Stimulated activated CD8-positive, alpha-beta memory T cell treated with anti-CD3 and anti-CD28 coated beads, Interleukin-12 subunit alpha, Interleukin-12 subunit beta, amount 100 ng/mL, for 1 hour (primary cell): ENCODE data around the gene RGP1.
A peak's percentile ranks its signal among the peaks of the same experiment; 100 is the strongest.

Experiments used
- DNase-seq: peaks from one replicate; pipeline ENCODE4 v3.0.0-alpha.2; 2020; ENCODE audit warnings: low read depth

RGP1 gene

DNA sequence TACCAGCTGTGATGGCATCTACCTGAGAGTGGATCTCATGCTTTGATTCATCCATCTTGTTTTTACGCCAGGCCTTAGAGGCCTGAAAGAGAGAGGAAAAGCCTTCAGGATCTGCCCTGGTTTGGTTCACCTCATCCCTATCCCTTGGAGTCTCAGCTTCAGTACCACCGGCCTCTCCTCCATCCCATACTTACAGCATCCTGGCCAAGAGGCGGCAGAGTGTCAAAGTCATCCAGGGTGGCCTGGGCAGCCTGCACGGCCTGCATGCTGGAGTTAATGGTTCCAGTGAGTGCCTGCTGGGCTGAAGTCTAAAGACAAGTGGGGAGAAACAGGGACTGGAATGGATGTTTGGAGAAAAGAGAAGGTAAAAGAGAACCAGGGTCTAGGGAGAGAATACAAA, 29.5 kb upstream of the RGP1 start:
- no peak for DNase-seq

DNA sequence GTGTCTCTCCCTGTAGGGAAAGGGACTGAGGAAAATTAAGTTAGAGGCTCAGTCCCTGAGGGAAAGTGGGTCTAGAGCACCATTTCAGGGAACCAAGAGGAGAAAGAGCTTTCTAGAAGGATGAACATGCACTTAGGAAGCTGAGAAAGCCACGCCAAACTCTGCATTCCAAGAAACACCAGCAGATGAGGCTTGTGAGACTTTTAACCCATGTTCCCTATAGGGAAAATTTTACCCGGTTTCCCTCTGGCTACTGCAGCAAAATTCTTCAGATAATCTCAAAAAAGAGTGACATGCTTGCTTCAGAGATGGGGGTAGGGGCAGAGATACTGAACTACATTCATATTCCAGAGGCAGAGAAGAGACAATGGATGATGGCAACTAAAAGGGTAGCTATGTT, 25.7 kb upstream of the RGP1 start:
- DNase-seq = no peak

DNA sequence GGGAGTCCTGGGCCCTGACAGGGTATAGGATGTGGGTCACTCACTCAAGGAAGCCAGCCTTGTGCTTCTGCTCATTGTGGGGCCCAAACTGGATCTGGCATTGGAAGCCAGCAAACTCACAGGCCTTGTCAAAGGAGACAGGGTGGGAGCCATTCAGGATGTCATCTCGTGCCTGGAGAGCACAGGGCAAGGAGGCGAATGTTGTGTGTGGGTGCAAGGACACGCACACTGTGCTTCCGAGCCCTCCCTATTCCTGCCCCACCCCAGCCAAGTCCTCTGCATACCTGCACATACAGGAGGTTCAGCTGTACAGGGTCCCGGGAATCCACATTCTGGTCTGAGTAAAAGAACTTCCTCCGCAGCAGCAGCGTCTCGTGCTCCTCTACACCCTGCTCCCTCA, 25.2 kb upstream of the RGP1 start:
- no peak for DNase-seq

DNA sequence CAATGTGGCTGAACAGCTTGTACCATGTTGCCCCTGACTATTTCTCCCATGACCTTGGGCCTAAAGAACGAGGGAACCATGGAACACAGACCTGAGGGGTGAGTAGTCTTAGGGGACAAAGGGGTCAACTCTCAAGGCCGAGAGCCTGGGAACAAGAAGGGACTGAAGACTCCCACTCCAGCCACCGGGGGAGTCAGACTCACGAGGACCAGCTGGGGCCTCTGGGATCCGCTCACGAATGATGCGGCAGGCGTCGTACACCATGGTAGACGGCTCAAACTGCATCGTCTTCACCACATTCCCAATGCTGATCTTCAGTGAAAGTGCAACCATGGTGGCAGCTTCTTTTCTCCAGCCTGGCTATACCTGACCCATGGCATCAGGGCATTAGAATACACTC, 23.7 kb upstream of the RGP1 start:
- DNase-seq = no peak

DNA sequence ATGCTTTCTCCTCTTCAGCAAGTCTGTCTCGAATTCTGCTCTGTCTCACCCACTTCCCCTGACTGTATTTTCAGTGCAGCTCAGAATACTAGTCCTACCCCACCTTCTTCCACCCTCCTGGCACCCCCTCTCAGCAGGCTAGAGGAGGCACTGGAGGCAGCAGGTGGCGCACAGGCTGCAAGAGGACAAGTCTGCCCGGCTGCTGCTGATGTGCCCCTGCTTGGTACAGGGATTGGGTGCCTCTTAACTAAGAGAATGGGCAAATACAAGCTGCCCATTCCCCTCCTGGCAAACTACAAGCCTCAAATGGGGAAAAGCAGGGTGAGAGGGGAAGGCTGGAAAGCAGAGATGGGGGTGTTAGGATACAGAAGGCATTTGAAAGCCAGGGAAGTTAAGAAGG, 22.2 kb upstream of the RGP1 start:
- DNase-seq = no peak

DNA sequence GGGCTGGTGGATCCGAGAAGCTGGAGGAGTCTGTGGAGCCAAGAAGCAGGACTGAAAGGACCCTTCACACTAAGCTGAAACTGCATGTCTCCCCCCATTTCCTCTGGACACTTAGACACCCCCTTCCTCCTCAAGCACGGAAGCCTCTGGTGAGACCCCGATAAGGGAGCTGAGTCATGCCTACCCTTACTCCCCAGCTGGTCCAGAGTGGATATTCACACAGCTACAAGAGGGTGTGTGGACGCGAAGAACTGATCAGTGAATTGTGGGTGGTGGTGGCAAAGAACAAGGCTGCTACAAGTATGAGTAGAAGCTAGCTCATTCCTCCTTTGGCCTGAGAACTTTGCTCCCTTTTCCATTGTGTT, 21.4 kb upstream of the RGP1 start:
- DNase-seq = no peak

DNA sequence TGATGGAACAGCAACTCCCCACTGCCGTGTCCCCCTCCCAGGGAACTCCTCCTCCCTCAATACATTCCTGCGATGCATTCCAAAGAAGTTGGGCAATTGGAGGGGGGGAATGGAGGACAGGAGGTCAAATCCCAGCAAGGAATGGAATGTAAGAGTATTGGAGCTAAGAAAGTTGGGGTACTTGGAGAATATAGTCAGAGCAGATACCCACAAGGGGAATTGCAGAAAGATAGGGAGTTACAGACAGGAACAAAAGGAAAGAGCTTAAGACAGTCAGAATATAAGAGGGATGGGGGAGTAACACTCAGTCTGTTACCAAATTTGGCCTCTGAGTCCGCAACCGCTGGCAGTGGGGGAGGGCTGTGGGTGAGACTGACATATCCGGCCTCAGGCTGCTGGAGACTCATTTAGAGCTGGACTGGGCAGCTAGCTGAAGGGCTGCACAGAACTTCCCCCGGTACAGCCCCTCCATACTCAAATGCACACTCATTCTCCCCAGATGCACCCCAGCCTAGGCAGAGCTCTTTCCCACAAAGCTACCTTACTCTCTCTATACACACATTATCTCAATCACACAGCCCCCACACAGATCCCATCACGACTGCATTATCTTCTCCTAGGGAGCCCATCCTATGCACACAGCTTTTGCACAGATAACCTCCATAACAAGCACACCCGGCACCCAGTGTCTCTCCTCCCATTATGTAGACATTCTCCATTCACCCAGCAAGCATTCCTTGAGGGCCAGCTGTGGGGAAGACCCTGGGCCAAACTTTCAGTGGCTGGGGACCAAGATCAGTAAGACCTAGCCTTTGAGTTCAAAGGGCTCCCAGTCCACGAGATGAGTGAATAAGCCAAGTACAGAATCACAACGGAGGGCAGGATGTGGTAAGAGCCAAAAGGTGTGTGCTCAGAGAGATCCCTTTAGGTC, 20.8 kb upstream of the RGP1 start:
- DNase-seq = no peak

DNA sequence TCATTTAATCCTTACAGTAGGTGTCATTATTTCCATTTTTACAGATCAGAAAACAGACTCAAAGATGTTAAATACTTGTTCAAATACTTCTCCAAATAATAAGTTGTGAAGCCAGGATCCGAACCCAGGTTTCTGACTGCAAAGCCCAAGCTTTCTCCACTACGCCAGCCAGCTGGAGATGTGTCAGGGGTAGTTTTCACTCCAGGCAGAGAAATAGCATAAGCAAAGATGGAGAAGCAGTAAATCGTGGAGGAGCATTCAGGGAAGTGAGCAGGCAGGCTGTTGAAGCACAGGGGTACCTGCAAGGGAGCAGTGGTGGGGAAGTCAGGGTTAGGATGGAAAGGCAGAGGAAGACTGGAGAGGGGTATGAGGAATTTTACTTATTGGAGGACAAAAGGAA, 20.0 kb upstream of the RGP1 start:
- DNase-seq = no peak

DNA sequence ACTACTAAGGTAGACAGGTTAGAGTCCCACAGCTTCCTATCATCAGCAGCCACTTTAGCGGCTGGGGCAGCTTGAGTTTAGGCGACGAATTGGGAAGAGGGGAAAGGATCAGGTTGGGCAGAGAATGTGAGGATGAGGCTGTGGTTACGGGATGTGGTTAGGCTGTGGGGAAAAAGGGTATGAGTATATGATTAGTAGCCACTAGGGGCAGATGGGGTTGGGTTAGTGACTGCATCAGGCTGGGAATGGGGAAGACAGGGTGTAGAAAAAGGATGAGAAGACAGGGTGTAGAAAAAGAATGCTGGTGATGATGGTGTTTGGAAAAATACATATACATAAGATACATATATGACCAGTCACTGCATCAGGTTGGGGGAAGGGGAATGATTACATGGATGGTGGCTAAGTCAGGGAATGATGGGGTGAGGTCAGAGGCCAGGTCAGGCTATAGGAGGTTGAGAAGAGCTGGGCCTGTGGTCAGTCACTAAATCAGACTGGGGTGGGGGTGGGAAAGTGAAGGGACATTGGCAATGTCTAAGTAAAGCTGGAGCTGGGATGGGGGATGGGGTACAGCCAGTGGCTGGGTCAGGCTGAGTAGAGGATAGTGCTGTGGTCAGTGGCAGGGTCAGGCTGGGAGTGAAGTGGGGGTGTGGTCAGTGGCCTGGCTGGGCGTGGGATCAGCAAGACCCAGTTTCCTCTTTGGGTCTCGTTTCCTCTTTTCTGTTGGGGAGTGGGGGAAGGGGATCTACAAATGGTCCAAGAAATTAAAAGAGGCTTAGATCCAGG, 19.2 kb upstream of the RGP1 start:
- no peak for DNase-seq

DNA sequence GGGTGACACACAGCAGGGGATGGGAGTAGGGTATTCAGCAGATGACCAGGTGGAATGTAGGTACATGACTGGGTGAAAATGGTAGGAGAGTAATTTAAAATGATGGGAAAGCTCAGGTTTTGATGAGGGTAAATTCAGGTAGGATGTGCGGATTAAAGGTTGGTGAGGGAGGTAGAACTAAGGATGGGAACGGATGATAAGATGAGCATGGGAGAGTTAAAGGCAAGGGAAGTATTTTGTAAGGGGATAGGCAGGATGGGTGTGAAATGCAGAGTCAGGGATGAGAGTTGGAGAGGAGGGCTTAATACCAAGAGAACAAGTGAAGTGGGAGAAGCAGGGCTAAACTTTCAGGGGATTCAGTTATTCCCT, 18.6 kb upstream of the RGP1 start:
- no peak for DNase-seq

DNA sequence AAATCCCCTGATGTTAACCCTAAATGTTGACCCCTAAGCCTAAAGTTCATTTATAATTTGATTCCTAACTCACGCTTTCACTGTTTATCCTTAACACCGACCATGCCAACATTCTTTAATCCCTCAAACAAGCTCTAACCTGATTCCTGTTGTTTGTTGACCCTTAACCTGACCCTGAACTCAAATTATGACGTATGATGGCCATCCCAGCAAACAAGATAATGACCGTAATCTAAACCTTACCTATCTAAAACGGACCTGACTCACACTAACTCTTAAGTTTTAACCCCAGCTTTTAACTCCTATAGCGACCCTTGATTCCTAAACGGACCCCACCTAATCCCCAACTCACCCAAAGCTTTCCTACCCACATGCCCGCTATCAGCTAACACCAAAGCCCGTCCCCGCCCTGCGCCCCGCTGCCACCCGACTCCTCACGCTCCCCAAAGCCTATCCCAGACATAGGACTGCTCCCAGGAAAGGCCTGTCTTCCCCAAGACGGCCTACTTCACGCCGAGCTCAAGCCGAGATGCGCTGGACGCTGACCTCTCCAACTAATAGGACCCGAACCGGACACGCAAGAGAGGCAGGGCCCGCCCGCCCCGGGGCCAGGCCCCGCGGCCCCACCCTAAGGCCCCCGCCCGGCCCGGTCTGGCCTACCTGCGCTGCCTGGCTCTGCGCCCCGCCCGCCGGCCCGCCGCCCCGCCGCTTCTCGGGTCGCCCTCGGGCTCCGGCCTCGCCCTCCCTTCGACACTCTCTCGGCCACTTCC, 17.5 kb upstream of the RGP1 start:
- DNase-seq = no peak

DNA sequence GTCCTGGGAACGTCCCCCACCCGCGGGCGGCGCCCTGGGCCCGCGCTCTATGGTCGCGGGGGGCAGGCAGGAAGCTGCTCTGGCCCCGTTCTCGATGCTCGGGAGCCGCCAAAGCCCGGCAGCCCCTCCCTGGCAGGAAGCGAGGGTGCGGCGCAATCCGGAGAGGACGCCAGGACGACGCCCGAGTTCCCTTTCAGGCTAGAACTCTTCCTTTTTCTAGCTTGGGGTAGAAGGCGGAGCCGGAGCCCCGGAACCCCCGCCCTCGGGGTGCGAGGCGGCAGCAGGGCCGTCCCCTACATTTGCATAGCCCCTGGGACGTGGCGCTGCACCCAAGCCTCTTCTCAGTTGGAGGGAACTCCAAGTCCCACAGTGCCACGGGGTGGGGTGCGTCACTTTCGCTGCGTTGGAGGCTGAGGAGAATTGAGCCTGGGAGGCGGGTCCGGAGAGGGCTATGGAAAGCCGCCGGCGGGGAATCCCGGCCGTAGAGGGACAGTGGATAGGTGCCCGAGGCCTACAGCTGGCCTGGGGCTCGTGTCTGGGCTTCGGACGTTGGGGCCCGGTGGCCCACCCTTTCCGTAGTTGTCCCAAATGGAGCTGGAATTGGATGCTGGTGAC, 16.8 kb upstream of the RGP1 start, which contains the start of the genes CREB3 and TLN1:
TSS of gene CREB3 (plus strand) at position 482 of the 615 bp plus-strand sequence. CDS start at position 589, 107 bp downstream.
TSS of gene TLN1 (minus strand) at position 11 of the 615 bp plus-strand sequence. CDS start 6,501 bp downstream, outside the sequence.
- peak; percentile 93 for DNase-seq

DNA sequence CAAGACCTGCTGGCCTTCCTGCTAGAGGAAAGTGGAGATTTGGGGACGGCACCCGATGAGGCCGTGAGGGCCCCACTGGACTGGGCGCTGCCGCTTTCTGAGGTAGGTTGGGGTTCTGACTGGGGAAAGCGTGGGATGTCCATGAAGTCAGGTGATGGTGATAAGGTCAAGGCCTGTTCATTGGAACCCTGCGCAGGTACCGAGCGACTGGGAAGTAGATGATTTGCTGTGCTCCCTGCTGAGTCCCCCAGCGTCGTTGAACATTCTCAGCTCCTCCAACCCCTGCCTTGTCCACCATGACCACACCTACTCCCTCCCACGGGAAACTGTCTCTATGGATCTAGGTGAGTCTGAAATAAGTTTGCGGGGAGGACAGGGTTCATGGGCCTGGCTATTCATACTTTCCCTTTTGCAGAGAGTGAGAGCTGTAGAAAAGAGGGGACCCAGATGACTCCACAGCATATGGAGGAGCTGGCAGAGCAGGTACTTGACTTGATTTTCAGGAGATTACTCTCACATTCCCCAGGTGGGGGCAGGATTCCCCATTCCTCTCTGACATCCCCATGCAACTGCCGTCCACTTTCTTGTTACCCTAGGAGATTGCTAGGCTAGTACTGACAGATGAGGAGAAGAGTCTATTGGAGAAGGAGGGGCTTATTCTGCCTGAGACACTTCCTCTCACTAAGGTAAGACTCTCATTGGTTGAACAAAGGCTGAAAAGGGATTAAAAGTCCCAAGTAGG, 16.1 kb upstream of the RGP1 start:
- DNase-seq = no peak

DNA sequence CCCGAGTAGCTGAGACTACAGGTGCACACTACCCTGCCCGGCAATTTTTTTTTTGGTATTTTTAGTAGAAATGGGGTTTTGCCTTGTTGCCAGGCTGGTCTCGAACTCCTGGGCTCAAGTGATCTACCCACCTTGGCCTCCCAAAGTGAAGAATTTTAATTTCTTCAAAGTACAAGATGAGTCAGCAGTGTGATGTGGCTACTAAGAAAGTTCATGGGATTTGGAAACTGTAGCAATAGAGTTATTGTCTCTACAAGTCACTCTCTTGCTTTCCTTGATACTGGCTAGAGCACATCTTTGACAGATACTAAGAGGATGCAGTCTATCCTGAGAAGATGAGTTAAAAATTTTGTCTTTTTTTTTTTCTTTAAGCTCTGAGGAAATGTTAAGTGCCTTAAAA, 15.0 kb upstream of the RGP1 start:
- DNase-seq = no peak

DNA sequence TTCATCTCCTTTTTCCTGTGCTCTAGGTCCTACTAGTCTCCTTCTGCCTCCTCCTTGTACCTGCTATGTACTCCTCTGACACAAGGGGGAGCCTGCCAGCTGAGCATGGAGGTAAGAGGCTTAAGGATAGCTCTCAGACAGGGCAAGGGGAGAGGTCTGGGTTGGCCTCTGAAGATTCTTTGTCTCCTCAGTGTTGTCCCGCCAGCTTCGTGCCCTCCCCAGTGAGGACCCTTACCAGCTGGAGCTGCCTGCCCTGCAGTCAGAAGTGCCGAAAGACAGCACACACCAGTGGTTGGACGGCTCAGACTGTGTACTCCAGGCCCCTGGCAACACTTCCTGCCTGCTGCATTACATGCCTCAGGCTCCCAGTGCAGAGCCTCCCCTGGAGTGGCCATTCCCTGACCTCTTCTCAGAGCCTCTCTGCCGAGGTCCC, 12.9 kb upstream of the RGP1 start:
- DNase-seq = no peak

DNA sequence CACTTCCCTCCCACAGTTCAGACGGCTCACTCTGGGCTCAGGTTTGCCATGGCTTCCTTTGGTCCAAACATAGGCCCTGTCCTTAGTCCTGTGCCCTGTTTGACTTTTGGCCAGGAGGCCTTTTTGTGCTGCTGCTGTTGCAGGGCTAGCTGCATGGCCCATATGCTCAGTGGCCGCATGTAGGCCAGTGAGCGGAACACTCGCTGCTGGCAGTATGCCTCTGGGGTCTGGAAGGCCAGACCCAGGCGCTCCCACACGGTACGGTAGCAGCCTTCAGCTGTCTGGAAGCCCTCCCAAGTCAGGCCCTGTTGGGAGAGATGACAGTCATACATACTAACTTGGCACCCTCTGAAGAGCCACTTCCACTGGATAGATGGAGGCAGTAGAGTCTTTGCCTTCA, 11.9 kb upstream of the RGP1 start:
- DNase-seq = no peak

DNA sequence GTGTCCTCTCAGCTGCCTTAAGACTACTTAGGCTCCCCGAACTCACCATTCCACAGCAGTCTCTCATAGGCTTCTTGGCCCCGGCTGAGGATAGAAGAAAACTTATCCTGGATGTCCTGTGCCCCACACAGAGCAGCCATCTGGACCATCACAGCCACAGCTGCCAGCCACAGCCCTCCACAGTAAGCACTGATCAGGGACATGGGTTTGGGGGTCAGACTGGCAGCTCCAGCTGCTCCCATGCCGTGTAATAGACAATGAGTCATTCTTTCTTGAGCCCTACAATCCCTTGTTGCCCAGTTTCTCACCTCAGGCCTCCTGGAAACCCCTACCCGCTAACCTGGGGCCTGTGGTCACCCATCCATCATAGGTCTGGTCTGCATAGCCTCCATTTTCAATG, 10.9 kb upstream of the RGP1 start:
- no peak for DNase-seq

DNA sequence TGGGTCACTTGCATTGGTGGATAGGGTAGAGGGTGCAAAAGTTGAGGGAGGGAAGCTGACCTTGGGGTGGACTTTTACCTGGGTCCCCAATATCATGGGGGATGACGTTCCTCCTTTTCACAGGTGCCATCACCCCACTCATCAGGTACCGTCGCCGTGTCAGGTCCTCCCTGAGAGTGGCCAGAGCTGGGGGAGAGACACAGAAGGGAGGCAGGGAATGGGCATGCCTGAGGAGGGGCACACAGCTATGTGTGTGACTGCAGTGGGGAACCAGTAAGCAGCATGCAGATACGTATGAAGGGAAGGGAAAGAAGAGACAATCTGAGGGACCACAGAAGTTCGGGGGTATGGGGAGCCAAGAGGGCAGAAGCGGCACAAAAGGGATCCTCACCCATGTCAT, 10.2 kb upstream of the RGP1 start:
- DNase-seq = no peak

DNA sequence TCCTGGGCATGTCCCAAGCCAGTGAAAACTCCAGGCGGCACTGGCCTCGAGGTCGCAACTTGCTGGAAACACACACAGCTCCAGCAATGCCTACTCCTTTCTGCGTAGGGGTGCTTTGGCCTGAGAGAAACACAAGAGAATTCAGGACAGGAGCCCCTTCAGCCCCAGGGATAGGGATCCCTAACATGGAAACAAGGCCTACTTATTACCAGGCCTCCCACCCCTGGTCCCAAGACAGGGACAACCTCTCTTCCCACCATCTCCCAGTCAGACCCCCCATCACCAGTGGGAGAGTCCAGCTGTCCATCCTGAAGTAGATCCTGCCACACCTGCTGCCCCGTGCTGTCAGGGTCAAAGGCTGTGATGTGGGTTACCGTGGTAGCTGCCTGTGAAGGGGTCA, 8.8 kb upstream of the RGP1 start:
- DNase-seq = no peak

DNA sequence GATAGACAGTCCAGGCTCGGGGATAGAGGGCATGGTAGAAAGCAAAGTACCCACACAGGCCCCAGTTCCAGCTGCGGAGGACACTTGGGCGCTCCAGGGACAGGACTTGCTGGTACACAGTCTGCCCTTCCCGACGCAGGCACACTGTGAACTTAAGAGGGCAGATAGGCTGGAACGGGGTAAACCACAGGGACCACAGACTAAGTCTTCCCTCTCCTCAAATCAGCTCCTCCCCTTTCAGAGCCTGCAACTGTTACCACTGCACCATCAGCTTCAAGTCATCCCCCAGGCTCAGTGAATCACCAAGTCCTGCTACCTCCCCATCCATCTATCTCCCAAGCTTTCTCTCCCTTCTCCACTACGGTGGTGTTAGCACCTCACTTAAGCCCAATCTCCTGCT, 7.3 kb upstream of the RGP1 start:
- DNase-seq = no peak

DNA sequence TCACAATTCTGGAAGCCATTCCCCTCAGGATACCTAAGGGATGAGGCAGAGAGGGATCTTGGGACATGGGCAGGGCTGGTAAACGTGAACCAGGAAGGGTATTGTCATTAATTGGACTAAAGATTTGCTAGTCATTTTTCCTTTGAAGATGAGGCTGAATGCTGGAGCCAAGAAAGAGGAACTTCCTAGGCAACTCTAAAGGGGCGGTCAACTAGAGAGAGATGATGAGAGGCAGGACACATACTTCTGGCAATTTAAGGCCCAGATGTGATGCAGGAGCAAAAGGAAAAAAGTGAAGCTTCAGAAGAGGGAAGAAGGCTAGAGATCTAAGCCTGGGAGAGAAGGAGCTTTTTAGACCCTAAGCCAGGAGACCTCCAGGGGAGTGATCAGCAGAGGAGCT, 5.6 kb upstream of the RGP1 start:
- DNase-seq = no peak
